ENCODE data around the gene FANCF. TPM values are rescaled to one million over a fixed set of nuclear protein-coding genes. Genes with fewer than 3 reads are reported as not detected.
"Not testable (repeated sequence)": the region's sequence is repeated elsewhere in the genome, so short reads cannot be mapped to it uniquely, and the experiment has no call there.

The FANCF gene
- total and polyA plus RNA-seq, 12 donors, result 5.7 to 16.1 (median 9.6) TPM

DNA sequence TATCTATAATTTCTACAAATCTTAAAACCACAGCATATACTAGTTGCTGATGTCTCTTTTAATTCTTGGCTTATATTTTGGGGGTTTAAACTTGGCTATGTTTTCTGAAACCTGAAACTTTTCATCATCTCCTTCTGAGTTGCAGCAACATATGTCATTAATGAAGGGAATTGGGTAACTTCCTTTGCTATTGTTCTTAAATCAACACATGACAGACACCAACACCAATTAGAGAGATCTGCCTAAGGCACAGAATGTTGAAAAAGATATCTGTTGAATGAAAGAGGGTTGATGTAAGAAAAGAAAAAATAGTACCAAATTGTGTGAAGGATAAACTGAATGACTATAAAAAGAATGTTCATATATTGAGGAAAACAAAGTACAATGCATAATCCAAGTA is 30.5 kb upstream of the FANCF start:
- Histone ChIP-seq H3K27ac (no peak overlapping the region), H3K27me3 (no peaks in the 10 kb centered on the region), H3K4me1 (replicated peaks in 1 of 2) (no peaks in the 10 kb centered on the region), H3K36me3 (replicated peaks in 1 of 2) (no peaks in the 10 kb centered on the region), H3K4me3 (no peak overlapping the region), H3K9me3 (replicated peaks in 1 of 3) (no peaks in the 10 kb centered on the region)
- intact Hi-C loops (cut with DNase I), result no loop called here
- DNase-seq, result no peak
- TF ChIP-seq POLR2A (IDR thresholded peaks at IDR 0.05) (no peak), CTCF (IDR thresholded peaks at IDR 0.05) (no peak)

GRCh38 chr11:22652346-22652745 is 26.7 kb upstream of the FANCF start:
- intact Hi-C loops (cut with DNase I); H3K27ac ChIP-seq; H3K9me3 ChIP-seq (replicated peaks in 1 of 3); H3K4me1 ChIP-seq (replicated peaks in 1 of 2); H3K27me3 ChIP-seq; H3K36me3 ChIP-seq (replicated peaks in 1 of 2); DNase-seq; H3K4me3 ChIP-seq: not testable (repeated sequence)
- WGBS, 4 donors, result 74 to 90% (median 81%) methylated on average over 10 to 15 of the region's 15 CpGs

GRCh38 chr11:22641559-22641958 is 15.9 kb upstream of the FANCF start:
- intact Hi-C loops (cut with DNase I), result no loop called here
- TF ChIP-seq POLR2A (IDR thresholded peaks at IDR 0.05) (no peak), CTCF (IDR thresholded peaks at IDR 0.05) (no peak)

GRCh38 chr11:22640862-22641261 is 15.2 kb upstream of the FANCF start:
- Histone ChIP-seq H3K36me3 (replicated peaks in 1 of 2) (no peaks in the 10 kb centered on the region), H3K4me3 (no peak overlapping the region), H3K4me1 (replicated peaks in 1 of 2) (no peaks in the 10 kb centered on the region), H3K27me3 (no peaks in the 10 kb centered on the region), H3K27ac (no peak overlapping the region), H3K9me3 (replicated peaks in 1 of 3) (no peaks in the 10 kb centered on the region)
- no peak for DNase-seq
- TF ChIP-seq POLR2A (IDR thresholded peaks at IDR 0.05) (no peak), CTCF (IDR thresholded peaks at IDR 0.05) (no peak)
- 90 to 97% (median 94%) methylated on average over 2 of the region's 2 CpGs for WGBS, 4 donors
- intact Hi-C loops (cut with DNase I), result no loop called here

More at GRCh38 chr11:22641559-22641958, 15.9 kb upstream of the FANCF start:
- Histone ChIP-seq H3K4me1 (replicated peaks in 1 of 2) (no peaks in the 10 kb centered on the region), H3K36me3 (replicated peaks in 1 of 2) (no peaks in the 10 kb centered on the region), H3K9me3 (replicated peaks in 1 of 3) (no peaks in the 10 kb centered on the region), H3K27ac (no peak overlapping the region), H3K4me3 (no peak overlapping the region), H3K27me3 (no peaks in the 10 kb centered on the region)
- no peak for DNase-seq

DNA sequence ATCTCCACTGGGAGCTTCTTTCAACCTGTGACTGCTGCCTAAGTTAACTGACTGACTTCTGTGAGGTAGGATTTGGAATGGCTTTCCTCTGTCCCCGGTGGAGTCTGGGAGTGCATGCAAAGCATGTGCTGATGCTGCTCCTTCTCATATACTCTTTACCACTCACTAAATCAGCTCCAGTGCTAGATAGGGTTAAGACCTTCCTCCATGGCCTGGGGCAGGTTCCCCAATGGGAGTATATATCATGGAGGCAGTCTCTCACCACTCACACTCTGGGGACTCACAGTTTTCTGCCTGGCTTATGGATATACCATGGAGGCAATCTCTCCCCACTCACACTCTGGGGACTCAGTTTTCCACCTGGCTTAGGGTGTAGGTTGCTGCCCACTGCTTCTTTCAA is 10.1 kb upstream of the FANCF start:
- TF ChIP-seq CTCF (IDR thresholded peaks at IDR 0.05) (no peak), POLR2A (IDR thresholded peaks at IDR 0.05) (no peak)
- H3K4me3 ChIP-seq, result no peak overlapping the region
- no peak for DNase-seq
- H3K27ac ChIP-seq, result no peak overlapping the region
- H3K27me3 ChIP-seq, result no peaks in the 10 kb centered on the region
- H3K36me3 ChIP-seq (replicated peaks in 1 of 2), result no peaks in the 10 kb centered on the region
- H3K9me3 ChIP-seq (replicated peaks in 1 of 3), result no peaks in the 10 kb centered on the region
- no peaks in the 10 kb centered on the region for H3K4me1 ChIP-seq (replicated peaks in 1 of 2)
- 0% methylated on average over 1 of the region's 1 CpG for WGBS, 4 donors
- intact Hi-C loops (cut with DNase I), result no loop called here
